Thoracic aorta endothelial cell (primary cell): ENCODE data around the gene MAP7. TPM values are rescaled to one million over a fixed set of nuclear protein-coding genes. Genes with fewer than 3 reads are reported as not detected.

Source experiments
- small RNA-seq: library from RNA; depleted of rRNA; stranded (forward); fragments of <200 nt; gene quantifications from one replicate; pipeline ENCODE3, GENCODE V24; 2012
- total RNA-seq: library from RNA; depleted of rRNA; stranded (reverse); fragments of >200 nt; gene quantifications from 2 replicates; pipeline ENCODE4 v1.2.3, GENCODE V29; 2012

The MAP7 gene
- total RNA-seq: 0.72 and 0.93 TPM in 2 replicates

DNA sequence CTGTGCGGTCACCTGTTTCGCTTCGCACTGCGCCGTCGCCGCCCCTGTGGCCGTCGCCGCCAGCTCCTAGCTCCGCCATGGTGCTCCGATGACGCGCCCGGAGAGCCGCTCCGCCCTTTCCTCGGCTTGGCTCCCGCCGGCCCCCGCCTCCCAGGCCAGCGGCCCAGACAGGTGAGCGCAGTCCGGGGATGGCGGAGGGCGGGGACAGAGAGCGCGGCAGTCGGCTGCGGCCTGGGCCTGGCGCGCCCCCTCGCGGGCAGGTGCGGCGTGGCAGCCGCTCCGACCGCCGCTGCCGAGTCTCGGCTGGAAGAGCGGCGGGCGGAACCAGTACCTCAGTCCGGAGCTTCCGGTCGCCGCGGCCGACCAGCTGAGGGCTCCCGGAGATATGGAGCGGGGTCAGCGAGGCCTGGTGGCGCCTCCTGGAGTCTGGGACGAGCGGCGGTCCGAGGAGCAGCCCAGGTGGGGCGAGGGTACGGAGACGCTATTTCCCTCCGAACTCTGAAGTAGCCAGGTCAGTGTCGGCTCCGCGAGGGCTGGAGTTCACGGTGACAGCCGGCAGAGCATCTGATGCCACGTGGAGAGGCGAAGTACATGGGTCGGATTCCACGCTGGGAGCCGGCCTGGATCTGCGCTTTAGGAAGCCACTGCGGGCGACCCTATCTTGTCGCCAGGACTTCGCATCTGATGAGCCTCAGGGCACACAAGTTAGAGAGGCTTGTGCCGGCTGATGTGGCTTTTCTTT is at the start of gene MAP7:
Gene MAP7 (minus strand): TSS at position 93 of the 742 bp plus-strand sequence. CDS start 14 bp downstream, at position 79.

Small RNAs within 50 kb of the gene (small RNA-seq; reads per million reads assigned to genes)
- 0.35 reads per million for gene AL023284.1
- gene NDUFS5P1: not detected

Other genes starting within 250 kb of the MAP7 start
- 25.5 and 28.1 TPM in 2 replicates for gene MAP3K5, start 242.1 kb upstream of the MAP7 start, total RNA-seq